Stimulated activated CD8-positive, alpha-beta memory T cell treated with anti-CD3 and anti-CD28 coated beads, Interleukin-15, amount 100 ng/mL, for 24 hours (primary cell): ENCODE measurements around the gene RPS18.

ENCODE experiments used
- DNase-seq: peaks from one replicate; pipeline ENCODE4 v3.0.0-alpha.2; 2020; ENCODE audit warnings: low read depth

Gene RPS18

DNA sequence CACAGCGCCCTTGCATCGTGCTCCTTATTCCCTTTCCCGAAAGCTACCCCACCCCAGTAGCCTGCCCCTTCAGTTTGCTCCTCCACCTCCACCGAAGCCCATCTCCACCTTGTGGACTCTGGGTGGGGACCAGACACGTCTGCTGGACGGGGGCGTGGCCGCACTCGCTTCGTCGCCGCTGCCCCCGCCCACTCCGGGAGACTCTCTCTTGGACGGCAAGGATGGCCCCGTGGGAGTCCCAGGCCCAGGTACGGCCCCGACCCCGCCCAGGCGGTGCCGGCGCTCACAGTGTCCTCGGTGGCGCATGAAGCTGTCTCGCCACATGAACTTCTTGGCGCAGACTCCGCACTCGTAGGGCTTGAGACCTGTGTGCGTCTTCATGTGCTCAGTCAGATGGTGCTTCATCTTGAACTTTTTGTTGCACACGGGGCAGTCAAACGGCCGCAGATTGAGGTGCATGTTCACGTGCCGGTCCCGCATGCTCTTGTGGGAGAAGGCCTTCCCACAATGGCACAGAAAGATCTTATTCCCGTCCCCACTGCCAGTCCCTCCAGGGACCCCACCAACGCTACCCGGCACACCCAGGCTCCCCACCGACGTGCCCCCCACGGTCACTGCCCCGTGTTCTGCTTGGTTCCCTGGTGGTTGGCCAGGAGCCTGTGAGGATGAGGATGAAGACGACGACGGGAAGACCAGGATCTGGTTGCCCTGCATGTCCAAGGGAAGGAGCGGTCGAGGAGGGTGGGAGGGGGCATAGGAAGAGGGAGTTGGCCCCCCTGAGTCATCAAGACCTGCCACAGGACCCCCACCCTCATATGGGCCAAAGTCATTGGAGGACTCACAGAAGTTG is 43.3 kb downstream of the RPS18 start:
- DNase-seq = no peak

DNA sequence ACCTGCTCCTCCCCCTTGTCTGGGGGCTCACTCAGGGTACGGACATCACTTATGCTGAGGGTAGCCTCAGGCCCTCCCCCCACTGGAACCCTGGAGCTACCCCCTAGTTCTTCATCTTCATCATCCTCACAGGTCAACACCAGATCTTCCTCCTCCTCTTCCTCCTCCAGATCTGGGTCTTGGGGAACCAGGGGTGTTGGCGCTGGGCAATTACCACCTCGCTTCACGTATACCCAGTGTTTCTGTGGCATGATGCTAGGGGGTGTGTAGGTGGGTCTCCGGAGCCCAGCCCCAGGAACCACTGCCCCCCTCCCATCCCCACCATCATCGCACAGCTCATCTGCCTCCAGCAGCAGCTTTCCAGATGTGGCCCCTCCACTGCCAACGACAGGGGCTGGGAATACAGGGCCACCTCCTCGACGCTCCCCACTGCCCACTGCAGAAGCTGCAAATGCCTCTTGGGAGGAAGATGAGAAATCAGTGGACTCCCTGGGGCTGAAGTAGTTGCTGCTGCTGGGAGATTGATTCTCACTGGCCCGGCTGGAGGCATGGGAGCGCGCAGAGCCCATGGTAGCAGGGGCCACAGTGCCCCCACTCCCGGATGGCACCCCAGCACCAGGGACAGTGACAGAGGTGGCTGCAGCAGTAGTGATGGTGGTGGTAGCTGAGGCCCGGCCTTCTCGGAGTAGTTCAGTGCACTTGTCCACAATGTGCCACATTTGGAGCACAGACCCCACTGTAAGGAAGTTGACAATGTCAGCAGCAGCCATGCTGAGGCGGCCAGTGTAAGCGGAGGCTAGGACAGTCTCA is 44.1 kb downstream of the RPS18 start:
- no peak for DNase-seq

DNA sequence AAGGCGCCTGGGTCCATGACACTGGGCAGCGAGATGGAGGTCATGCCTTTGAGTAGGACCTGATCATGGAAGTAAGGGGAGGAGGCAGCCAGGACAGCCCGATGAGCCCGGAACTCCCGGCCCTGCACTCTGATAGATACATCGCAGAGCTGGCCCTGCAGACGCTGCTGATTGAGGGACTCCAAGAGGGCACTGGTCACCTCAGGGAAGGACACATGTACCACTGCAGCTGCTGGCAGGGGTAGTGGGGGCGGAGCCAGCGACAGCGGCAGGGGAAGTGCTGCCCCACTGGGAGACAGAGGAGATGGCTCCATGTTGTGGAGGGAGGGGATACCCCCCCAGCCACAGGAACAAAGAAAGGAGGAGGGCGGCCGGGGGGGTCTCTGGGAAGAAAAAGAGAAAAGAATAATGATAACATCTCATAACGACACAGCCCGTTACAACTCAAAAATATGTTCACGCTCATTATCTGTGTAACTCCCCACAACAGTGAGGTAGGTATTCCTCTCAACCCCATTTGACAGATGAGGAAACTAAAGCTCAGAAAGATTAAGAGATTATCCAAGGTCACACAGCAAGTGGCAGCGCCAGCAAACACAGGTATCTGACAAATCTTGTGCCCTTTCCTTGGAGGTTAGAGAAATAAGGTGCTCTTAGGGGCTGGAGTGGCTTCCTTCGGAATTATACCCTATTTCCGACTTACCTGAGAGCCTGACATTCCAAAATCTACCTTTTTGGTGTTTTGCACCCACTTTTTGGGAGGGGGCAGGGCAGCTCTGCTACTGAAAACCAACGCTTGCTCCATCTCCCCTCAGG is 44.9 kb downstream of the RPS18 start:
- no peak for DNase-seq

DNA sequence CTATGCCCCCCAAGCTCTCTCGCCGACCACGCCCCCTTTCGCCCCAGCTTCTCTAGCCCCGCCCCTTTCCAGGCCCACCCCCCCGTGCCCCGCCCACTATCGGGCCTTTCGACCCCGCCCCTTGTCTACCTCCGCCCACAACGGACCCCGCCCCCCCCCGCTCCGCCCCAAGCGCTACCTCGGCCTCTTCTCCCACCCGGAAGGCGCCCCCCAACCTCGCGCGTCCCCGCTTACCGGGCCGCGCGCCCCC is 45.5 kb downstream of the RPS18 start:
- DNase-seq = no peak

DNA sequence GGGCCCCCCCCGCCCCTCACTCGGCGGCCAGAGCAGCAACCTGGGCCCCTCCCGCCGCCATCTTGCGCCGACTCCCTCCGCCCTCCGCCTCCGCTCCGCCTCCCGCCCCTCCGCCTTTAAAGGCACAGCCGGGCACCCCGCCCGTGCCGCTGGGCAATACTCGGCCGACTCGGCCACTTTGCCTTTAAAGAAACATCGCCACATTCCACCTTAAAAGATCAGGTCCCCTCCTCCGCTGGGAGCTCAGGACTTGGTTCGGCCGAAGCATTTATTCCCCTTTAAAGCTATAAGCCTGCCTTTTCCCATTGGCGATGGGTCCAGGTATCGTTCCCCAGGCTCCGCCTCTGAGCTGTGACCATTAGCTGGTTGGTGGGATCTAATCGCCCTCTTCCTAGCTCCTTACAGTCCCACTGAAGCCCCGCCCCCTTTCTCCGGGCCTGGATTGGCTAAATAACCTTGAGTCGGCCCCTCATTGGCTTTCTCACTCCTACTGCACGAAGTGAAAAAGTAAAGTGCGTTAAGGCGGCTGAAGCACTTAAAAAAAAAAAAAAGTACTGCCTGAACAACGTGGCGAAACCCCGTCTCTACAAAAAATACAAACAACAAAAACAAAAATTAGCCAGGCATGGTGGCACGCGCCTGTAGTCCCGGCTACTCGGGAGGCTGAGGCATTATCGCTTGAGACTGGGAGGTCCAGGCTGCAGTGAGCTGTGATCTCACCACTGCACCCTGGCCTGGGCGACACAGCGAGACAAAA is 46.0 kb downstream of the RPS18 start, which contains the start of gene ZBTB22:
Gene ZBTB22, minus strand, starts transcription at position 76 of the 757 bp plus-strand sequence. CDS start 828 bp downstream, outside the sequence.
- DNase-seq = peak; percentile 75

DNA sequence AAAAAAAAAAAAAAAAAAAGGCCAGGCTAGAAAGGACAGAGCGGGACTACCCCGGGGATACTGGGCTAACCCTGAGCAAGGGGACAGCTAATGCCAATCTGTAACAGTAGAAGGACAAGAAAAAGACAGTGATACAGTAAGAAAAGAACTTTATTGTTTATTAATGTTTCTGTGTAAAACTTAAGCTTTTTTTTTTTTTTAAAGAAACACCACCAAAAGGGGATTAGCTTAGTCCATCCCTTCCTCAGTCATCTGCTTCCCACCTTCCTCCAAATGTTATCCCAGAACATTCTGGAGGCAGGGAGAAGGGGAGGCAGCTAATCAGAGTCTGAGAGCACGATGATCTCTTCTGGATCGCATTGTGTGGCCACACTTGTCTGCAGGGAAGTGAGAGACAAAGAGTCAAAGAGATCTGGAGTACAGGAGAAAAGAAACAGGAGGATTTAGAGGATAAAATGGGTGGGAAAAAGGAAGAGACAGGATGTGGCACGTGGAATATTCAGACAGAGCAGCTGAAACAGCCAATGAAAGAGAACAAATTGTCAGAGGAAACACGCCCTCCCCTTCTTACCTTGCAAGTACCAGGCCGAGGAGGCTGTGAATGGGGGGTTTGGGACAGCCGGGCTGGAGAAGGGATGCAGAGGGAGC is 46.7 kb downstream of the RPS18 start:
- no peak for DNase-seq

DNA sequence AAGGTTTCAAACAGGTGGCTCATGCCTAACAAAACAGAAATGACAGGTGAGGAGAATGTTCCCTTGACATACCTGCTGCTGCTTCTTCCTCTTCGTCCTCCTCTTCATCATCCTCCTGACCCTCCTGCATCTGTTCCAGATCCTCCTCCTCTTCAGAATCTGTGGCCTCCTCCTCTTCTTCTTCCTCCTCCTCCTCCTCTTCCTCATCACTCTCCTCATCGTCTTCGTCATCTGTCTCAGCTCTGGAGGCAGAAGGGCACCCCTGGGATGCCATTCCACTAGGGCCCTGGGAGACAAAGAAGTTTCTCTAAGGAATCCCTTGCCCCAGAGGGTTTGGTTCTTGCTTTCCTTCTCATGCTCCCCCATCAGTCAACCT is 48.1 kb downstream of the RPS18 start:
- DNase-seq = no peak

DNA sequence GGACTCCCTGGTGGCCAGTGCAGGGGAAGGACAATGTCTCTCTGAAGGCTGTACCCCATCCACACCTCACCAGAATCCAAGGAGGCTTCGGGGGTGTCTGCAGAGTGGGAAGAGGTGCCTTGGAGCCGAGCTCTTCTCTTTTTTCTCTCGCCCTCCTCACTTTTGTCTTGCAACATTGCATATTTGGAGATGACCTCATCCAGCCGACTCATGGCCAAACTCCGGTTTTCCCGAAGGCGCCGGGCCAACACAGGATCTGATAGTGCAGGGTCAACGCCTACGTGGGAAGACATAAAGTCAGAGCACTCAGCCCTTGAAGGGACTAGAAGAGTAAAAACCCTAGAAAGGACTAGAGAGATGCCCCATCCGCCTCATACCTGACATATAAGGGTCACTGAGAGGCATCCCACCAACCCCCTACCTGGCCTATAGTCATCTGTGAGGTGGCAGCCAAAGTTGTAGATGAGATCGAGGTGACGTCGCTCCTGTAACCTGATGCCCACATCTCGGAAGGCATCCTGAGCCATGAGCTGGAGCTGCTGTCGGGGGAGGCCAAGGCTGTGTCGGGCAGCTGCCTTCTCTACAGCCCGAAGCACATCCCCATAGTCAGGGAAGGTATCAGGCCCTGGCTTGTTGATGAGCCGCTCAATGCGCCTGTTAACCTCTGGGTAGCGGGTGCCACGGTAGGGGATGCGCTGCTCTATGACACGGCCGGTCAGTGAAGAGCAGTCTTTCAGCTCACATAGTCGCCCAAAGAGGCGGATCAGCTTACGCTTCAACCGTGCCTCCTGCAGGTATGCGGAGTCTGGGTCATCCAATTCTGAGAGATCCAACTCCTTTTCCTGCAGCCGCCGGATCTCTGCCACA is 48.7 kb downstream of the RPS18 start:
- DNase-seq = no peak

DNA sequence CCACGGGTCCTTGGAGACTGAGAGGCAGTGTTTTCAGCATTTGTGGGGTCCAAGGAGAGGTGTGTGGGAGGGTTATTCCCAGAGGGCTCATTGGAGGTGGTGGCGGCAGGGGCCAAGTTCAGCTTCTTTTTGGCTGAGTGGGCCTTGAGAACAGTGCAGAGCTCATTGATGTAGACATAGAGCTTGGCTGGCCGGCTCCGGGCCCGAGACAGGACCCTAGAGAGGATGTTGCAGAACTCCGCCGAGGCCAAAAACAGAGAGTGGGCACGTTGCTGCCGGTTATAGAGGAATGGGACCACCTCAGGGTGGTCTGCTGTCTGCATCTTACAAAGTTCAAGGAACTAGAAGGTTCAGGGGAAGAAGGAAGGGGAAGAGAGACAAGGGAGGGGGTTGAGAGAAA is 49.4 kb downstream of the RPS18 start:
- no peak for DNase-seq

DNA sequence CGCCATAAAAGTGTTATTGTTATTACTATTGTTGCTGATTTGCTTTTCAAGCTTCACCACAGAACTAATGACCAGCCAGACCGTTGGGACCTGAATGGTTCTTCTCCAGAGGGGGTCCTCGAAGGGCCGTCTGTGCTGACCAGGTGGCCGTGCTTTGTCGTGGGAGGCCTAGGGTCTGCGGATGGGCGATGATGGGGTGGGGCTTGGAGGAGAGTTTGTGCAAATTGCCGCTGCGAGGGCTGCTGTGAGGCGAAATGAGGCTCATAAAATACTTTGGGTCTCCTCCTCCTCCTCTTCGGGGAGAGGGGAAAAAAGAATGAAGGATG is 51.7 kb downstream of the RPS18 start:
- DNase-seq = no peak

DNA sequence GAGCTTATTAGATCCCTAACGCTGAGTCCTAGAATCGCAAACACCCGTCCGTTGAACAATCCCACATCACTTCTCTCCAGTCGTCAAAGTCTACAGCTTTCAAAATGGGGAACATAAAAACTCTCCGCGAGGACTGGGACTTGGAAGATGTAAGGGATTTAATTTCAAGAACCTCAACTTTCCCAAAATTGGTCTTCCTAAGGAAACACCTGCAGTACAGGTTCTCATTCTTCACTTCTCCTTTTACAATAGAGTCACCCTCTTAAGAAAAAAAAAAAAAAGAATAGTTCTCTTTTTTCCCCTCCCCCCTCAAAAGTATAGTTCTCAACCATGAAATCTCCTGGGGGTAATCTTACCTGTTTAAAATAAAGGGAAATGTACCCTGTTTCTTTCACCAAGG is 52.2 kb downstream of the RPS18 start:
- DNase-seq = no peak
